ENCODE results near the gene NSRP1. TPM values are rescaled to one million over a fixed set of nuclear protein-coding genes. Genes with fewer than 3 reads are reported as not detected.

Gene NSRP1
- total RNA-seq, 1 experiment from 2014 or later = 22.8 TPM

DNA sequence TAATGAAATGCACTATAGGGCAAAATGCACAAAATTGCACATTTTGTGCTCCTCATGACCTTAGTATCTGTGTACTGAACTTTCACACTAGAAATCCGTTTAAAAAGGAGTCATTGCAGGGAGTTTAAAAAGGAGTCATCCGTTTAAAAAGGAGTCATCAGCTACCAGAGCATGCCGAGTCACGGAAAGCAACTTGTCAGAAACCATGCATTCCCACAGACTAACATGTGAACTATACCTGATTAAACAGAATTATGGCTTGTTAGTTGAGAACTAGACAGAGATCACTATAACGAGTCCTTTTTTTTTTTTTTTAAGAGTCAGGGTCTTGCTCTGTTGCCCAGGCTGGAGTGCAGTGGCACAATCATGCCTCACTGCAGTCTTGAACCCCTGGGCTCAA is 83.0 kb downstream of the NSRP1 start (continued):
- TF ChIP-seq RELA (CRISPR knock-in tag; IDR thresholded peaks at IDR 0.05; ENCODE audit: borderline replicate concordance) = no peak
- no peak for TF ChIP-seq ZNF219 (CRISPR knock-in tag; IDR thresholded peaks at IDR 0.05; ENCODE audit: borderline replicate concordance)
- TF ChIP-seq, protein P1, sequence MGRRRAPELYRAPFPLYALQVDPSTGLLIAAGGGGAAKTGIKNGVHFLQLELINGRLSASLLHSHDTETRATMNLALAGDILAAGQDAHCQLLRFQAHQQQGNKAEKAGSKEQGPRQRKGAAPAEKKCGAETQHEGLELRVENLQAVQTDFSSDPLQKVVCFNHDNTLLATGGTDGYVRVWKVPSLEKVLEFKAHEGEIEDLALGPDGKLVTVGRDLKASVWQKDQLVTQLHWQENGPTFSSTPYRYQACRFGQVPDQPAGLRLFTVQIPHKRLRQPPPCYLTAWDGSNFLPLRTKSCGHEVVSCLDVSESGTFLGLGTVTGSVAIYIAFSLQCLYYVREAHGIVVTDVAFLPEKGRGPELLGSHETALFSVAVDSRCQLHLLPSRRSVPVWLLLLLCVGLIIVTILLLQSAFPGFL (CRISPR knock-in tag; IDR thresholded peaks at IDR 0.05; ENCODE audit: borderline replicate concordance) = no peak
- TF ChIP-seq, protein P2, sequence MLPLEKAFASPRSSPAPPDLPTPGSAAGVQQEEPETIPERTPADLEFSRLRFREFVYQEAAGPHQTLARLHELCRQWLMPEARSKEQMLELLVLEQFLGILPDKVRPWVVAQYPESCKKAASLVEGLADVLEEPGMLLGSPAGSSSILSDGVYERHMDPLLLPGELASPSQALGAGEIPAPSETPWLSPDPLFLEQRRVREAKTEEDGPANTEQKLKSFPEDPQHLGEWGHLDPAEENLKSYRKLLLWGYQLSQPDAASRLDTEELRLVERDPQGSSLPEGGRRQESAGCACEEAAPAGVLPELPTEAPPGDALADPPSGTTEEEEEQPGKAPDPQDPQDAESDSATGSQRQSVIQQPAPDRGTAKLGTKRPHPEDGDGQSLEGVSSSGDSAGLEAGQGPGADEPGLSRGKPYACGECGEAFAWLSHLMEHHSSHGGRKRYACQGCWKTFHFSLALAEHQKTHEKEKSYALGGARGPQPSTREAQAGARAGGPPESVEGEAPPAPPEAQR (CRISPR knock-in tag; IDR thresholded peaks at IDR 0.05) = no peak
- no peak for TF ChIP-seq SP1 (CRISPR knock-in tag; conservative IDR thresholded peaks at IDR 0.05)

DNA sequence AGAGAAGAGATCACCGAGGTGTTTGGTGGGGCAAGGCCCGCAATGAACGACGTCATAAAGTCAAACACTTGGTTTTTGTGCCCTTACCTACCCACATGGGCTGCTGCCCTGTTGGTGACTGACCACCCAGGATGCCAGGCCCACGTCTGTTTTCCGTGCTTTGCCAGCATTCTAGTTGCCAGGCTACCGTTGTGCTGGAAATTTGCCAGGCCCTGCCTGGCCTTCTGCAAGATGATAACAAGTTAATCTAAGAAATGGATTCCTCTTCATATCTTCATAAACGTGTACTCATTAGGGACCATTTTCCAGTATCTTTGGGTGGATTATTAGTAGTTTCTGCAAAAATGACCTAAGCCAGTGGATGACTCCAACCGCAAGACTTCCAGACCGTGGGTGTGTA is 83.5 kb downstream of the NSRP1 start:
- H3K27me3 Mint-ChIP-seq (ENCODE audit: low read depth) = no peaks in the 10 kb centered on the region
- no peak for DNase-seq (ENCODE audit: low spot score)
- H3K27ac Mint-ChIP-seq = no peak overlapping the region
- H3K9me3 Mint-ChIP-seq = no peaks in the 10 kb centered on the region
- no peak for ATAC-seq
- H3K4me3 Mint-ChIP-seq = no peak overlapping the region
- ChIA-PET CTCF (interaction anchor here (1.5 kb wide), 1 partner anchor 36 kb away, joined by 4 read pairs; no protein-coding TSS in a partner anchor), POLR2A (no interaction called here)
- H3K36me3 Mint-ChIP-seq = no peaks in the 10 kb centered on the region
- H3K4me1 Mint-ChIP-seq = 0 out of 2 replicates have a peak, but pooled peaks cover 4% of the 10 kb centered on the region
- no peak for TF ChIP-seq NFATC4 (CRISPR knock-in tag; IDR thresholded peaks at IDR 0.05)
- TF ChIP-seq TEAD1 (CRISPR knock-in tag; IDR thresholded peaks at IDR 0.05) = no peak
- TF ChIP-seq, protein P3, sequence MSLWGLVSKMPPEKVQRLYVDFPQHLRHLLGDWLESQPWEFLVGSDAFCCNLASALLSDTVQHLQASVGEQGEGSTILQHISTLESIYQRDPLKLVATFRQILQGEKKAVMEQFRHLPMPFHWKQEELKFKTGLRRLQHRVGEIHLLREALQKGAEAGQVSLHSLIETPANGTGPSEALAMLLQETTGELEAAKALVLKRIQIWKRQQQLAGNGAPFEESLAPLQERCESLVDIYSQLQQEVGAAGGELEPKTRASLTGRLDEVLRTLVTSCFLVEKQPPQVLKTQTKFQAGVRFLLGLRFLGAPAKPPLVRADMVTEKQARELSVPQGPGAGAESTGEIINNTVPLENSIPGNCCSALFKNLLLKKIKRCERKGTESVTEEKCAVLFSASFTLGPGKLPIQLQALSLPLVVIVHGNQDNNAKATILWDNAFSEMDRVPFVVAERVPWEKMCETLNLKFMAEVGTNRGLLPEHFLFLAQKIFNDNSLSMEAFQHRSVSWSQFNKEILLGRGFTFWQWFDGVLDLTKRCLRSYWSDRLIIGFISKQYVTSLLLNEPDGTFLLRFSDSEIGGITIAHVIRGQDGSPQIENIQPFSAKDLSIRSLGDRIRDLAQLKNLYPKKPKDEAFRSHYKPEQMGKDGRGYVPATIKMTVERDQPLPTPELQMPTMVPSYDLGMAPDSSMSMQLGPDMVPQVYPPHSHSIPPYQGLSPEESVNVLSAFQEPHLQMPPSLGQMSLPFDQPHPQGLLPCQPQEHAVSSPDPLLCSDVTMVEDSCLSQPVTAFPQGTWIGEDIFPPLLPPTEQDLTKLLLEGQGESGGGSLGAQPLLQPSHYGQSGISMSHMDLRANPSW (CRISPR knock-in tag; conservative IDR thresholded peaks at IDR 0.05; ENCODE audit: low read depth) = no peak
- no peak for TF ChIP-seq ZBTB21 (CRISPR knock-in tag; IDR thresholded peaks at IDR 0.05; ENCODE audit: borderline replicate concordance)
- TF ChIP-seq, protein P4, sequence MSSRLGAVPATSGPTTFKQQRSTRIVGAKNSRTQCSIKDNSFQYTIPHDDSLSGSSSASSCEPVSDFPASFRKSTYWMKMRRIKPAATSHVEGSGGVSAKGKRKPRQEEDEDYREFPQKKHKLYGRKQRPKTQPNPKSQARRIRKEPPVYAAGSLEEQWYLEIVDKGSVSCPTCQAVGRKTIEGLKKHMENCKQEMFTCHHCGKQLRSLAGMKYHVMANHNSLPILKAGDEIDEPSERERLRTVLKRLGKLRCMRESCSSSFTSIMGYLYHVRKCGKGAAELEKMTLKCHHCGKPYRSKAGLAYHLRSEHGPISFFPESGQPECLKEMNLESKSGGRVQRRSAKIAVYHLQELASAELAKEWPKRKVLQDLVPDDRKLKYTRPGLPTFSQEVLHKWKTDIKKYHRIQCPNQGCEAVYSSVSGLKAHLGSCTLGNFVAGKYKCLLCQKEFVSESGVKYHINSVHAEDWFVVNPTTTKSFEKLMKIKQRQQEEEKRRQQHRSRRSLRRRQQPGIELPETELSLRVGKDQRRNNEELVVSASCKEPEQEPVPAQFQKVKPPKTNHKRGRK (CRISPR knock-in tag; IDR thresholded peaks at IDR 0.05; ENCODE audit: borderline replicate concordance) = no peak
- TF ChIP-seq CBFB (CRISPR knock-in tag; IDR thresholded peaks at IDR 0.05; ENCODE audit: low read depth) = no peak
- no peak for TF ChIP-seq ZNF416 (CRISPR knock-in tag; IDR thresholded peaks at IDR 0.05)
- TF ChIP-seq ZNF317 (CRISPR knock-in tag; IDR thresholded peaks at IDR 0.05; ENCODE audit: borderline replicate concordance, low read depth) = no peak
- no peak for TF ChIP-seq TEAD4 (CRISPR knock-in tag; IDR thresholded peaks at IDR 0.05)
- TF ChIP-seq ELF4 (CRISPR knock-in tag; IDR thresholded peaks at IDR 0.05; ENCODE audit: low read depth) = no peak
- TF ChIP-seq, protein P5, sequence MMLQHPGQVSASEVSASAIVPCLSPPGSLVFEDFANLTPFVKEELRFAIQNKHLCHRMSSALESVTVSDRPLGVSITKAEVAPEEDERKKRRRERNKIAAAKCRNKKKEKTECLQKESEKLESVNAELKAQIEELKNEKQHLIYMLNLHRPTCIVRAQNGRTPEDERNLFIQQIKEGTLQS (CRISPR knock-in tag; conservative IDR thresholded peaks at IDR 0.05) = no peak
- TF ChIP-seq ZNF396 (CRISPR knock-in tag; IDR thresholded peaks at IDR 0.05; ENCODE audit: borderline replicate concordance) = no peak
- TF ChIP-seq, protein P6, sequence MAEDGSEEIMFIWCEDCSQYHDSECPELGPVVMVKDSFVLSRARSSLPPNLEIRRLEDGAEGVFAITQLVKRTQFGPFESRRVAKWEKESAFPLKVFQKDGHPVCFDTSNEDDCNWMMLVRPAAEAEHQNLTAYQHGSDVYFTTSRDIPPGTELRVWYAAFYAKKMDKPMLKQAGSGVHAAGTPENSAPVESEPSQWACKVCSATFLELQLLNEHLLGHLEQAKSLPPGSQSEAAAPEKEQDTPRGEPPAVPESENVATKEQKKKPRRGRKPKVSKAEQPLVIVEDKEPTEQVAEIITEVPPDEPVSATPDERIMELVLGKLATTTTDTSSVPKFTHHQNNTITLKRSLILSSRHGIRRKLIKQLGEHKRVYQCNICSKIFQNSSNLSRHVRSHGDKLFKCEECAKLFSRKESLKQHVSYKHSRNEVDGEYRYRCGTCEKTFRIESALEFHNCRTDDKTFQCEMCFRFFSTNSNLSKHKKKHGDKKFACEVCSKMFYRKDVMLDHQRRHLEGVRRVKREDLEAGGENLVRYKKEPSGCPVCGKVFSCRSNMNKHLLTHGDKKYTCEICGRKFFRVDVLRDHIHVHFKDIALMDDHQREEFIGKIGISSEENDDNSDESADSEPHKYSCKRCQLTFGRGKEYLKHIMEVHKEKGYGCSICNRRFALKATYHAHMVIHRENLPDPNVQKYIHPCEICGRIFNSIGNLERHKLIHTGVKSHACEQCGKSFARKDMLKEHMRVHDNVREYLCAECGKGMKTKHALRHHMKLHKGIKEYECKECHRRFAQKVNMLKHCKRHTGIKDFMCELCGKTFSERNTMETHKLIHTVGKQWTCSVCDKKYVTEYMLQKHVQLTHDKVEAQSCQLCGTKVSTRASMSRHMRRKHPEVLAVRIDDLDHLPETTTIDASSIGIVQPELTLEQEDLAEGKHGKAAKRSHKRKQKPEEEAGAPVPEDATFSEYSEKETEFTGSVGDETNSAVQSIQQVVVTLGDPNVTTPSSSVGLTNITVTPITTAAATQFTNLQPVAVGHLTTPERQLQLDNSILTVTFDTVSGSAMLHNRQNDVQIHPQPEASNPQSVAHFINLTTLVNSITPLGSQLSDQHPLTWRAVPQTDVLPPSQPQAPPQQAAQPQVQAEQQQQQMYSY (CRISPR knock-in tag; IDR thresholded peaks at IDR 0.05) = no peak
- no peak for TF ChIP-seq EMX1 (CRISPR knock-in tag; IDR thresholded peaks at IDR 0.05)
- TF ChIP-seq, protein P7, sequence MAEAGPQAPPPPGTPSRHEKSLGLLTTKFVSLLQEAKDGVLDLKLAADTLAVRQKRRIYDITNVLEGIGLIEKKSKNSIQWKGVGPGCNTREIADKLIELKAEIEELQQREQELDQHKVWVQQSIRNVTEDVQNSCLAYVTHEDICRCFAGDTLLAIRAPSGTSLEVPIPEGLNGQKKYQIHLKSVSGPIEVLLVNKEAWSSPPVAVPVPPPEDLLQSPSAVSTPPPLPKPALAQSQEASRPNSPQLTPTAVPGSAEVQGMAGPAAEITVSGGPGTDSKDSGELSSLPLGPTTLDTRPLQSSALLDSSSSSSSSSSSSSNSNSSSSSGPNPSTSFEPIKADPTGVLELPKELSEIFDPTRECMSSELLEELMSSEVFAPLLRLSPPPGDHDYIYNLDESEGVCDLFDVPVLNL (CRISPR knock-in tag; IDR thresholded peaks at IDR 0.05; ENCODE audit: borderline replicate concordance, low read depth) = no peak
- TF ChIP-seq, protein P8, sequence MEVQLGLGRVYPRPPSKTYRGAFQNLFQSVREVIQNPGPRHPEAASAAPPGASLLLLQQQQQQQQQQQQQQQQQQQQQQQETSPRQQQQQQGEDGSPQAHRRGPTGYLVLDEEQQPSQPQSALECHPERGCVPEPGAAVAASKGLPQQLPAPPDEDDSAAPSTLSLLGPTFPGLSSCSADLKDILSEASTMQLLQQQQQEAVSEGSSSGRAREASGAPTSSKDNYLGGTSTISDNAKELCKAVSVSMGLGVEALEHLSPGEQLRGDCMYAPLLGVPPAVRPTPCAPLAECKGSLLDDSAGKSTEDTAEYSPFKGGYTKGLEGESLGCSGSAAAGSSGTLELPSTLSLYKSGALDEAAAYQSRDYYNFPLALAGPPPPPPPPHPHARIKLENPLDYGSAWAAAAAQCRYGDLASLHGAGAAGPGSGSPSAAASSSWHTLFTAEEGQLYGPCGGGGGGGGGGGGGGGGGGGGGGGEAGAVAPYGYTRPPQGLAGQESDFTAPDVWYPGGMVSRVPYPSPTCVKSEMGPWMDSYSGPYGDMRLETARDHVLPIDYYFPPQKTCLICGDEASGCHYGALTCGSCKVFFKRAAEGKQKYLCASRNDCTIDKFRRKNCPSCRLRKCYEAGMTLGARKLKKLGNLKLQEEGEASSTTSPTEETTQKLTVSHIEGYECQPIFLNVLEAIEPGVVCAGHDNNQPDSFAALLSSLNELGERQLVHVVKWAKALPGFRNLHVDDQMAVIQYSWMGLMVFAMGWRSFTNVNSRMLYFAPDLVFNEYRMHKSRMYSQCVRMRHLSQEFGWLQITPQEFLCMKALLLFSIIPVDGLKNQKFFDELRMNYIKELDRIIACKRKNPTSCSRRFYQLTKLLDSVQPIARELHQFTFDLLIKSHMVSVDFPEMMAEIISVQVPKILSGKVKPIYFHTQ (CRISPR knock-in tag; IDR thresholded peaks at IDR 0.05) = no peak
